Uterus (tissue), 4 donors: ENCODE results near the gene TRAF2. TPM values are rescaled to one million over a fixed set of nuclear protein-coding genes. Genes with fewer than 3 reads are reported as not detected.
A peak's percentile ranks its signal among the peaks of the same experiment; 100 is the strongest.

ENCODE experiments used
- DNase-seq, 2 donors: peaks; one replicate each; pipeline ENCODE4 v3.0.0-alpha.2; 2019 to 2020
- H3K27ac ChIP-seq, 2 donors: fragments of 200-600 bp; sonication (generic); 1 replicate in 1 of 2; 2 replicates in 1 of 2; pipeline ENCODE4 v1.5.1; 2016 to 2018
- H3K27me3 ChIP-seq, 2 donors: fragments of 200-600 bp; sonication (generic); one replicate each; pipeline ENCODE4 v1.5.1; 2018 to 2019; ENCODE audit warnings: control low read depth in 1 of 2
- H3K36me3 ChIP-seq, 2 donors: fragments of 200-600 bp; sonication (generic); one replicate each; pipeline ENCODE4 v1.5.1; 2019; ENCODE audit warnings: control low read depth in 1 of 2
- H3K4me1 ChIP-seq, 2 donors: fragments of 200-600 bp; sonication (generic); one replicate each; pipeline ENCODE4 v1.5.1; 2018 to 2019; ENCODE audit warnings: control low read depth in 1 of 2
- H3K4me3 ChIP-seq, 2 donors: fragments of 200-600 bp; sonication (generic); 1 replicate in 1 of 2; 2 replicates in 1 of 2; pipeline ENCODE4 v1.5.1; 2018 to 2019; ENCODE audit warnings: mild to moderate bottlenecking in 1 of 2
- H3K9me3 ChIP-seq, 2 donors: fragments of 200-600 bp; sonication (generic); one replicate each; pipeline ENCODE4 v1.5.1; 2019; ENCODE audit warnings: control low read depth in 1 of 2
- POLR2A ChIP-seq, 2 donors: fragments of 450-650 bp; IDR thresholded peaks; one replicate each; pipeline ENCODE4 v1.6.1; 2016; ENCODE audit warnings: antibody characterized with exemption in 2 of 2, mild to moderate bottlenecking in 1 of 2, moderate library complexity in 1 of 2
- intact Hi-C: fragments of 100-400 bp; cut with DNase I; formaldehyde crosslinking; loops from one replicate; pipeline ENCODE4 v1.15.1; 2023; ENCODE audit warnings: low total_unique reads
- microRNA-seq: library from miRNA; unstranded; fragments of <30 nt; microRNA quantifications from one replicate; pipeline ENCODE4, GENCODE V29; 2016; ENCODE audit warnings: borderline microRNAs expressed, borderline replicate concordance
- small RNA-seq: library from RNA; depleted of rRNA; stranded (forward); fragments of <200 nt; gene quantifications from one replicate; pipeline ENCODE3, GENCODE V24; 2016
- total RNA-seq, 4 donors: library from RNA; depleted of rRNA in 3 of 4; stranded (reverse); fragments of >200 nt in 3 of 4; gene quantifications; one replicate each; pipeline versions ENCODE4 v1.1.0 to v1.2.4, GENCODE V29; 2014 to 2023
- TF ChIP-seq, protein P1 (sequence below), 4 experiments: fragments of 200-600 bp in 2 of 4; fragments of 450-650 bp in 2 of 4; sonication (generic) in 2 of 4; IDR thresholded peaks; one replicate each; pipeline ENCODE4 v1.5.1; 2016 to 2019; ENCODE audit warnings: antibody characterized with exemption in 4 of 4, mild to moderate bottlenecking in 2 of 4, moderate library complexity in 1 of 4
- donor health status: DM: yes; HTN: yes; CAD: no.

The TRAF2 gene
- total RNA-seq, 4 donors from 2014 or later = 0.88 to 22.1 (median 11.9) TPM

DNA sequence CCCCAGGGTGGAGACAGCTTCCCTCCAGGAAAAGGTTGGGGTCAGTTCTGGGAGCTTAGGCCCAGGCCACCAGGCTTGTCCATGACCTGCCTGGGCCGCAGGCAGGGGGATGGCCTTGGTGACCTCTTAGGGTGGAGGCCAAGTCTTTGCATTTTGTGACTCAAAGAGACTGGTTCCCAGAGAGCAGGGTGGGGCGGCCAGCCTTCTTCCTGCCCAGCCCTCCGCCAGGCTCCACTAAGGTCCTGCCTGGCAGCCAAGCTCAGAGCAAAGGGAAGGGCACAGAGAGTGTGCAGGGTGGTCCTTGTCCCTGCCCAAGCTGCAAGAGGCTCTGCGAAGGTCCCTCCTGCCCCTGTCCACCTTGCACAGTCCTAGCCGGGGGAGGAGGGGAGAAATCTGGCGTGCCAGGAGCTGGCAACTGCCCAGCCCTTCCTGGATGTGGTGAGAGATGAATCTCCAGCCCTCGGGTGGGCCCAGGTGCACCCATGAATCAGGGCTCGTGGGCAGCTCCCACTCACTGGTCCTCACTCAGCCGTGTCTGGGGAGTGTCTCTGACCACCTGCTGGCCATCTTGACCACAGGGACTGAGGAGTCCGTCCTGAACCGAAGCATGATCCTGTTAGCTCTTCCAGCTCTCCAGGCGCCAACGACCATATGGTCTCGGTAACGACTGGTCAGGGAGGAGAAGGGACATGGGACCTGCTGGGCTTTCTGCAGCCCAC is 88.7 kb downstream of the TRAF2 start:
- Histone ChIP-seq H3K4me3 (no peak overlapping the region), H3K36me3 (no peaks in the 10 kb centered on the region), H3K27me3 (no peaks in the 10 kb centered on the region), H3K9me3 (no peaks in the 10 kb centered on the region), H3K4me1 (no peaks in the 10 kb centered on the region), H3K27ac (peak overlapping the region in 1 of 2 donors; percentile 49)
- intact Hi-C loops = no loop called here
- DNase-seq = no peak
- TF ChIP-seq POLR2A (IDR thresholded peaks at IDR 0.05) = no peak
- TF ChIP-seq, protein P1, sequence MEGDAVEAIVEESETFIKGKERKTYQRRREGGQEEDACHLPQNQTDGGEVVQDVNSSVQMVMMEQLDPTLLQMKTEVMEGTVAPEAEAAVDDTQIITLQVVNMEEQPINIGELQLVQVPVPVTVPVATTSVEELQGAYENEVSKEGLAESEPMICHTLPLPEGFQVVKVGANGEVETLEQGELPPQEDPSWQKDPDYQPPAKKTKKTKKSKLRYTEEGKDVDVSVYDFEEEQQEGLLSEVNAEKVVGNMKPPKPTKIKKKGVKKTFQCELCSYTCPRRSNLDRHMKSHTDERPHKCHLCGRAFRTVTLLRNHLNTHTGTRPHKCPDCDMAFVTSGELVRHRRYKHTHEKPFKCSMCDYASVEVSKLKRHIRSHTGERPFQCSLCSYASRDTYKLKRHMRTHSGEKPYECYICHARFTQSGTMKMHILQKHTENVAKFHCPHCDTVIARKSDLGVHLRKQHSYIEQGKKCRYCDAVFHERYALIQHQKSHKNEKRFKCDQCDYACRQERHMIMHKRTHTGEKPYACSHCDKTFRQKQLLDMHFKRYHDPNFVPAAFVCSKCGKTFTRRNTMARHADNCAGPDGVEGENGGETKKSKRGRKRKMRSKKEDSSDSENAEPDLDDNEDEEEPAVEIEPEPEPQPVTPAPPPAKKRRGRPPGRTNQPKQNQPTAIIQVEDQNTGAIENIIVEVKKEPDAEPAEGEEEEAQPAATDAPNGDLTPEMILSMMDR (IDR thresholded peaks at IDR 0.05) = no peak

GRCh38 chr9:136975644-136976043 is 89.3 kb downstream of the TRAF2 start:
- DNase-seq = no peak
- Histone ChIP-seq H3K36me3 (no peaks in the 10 kb centered on the region), H3K27me3 (no peaks in the 10 kb centered on the region), H3K9me3 (no peaks in the 10 kb centered on the region), H3K4me3 (no peak overlapping the region), H3K4me1 (no peaks in the 10 kb centered on the region), H3K27ac (peak overlapping the region; percentile 8 to 49)
- intact Hi-C loops = no loop called here
- TF ChIP-seq, protein P1 (IDR thresholded peaks at IDR 0.05) = no peak
- TF ChIP-seq POLR2A (IDR thresholded peaks at IDR 0.05) = no peak

Small RNA genes within 50 kb of the gene (microRNA-seq; reads per million reads assigned to microRNA genes)
- not detected for gene MIR4479

Small RNA genes within 50 kb of the gene (small RNA-seq; reads per million reads assigned to genes)
- gene MIR4479 = not detected

Other genes with a start within 250 kb of the TRAF2 start
- gene EGFL7, start 223.6 kb upstream of the TRAF2 start, total RNA-seq = 1,000 to 10,000 TPM in 1 of 4 donors, 100 to 1,000 TPM in 3; 119 to 1,791 (median 307) TPM
- 10 to 100 TPM; 22.7 to 45.1 (median 38.6) TPM for gene AGPAT2, start 199.1 kb upstream of the TRAF2 start, total RNA-seq
- gene DIPK1B, start 173.9 kb upstream of the TRAF2 start, total RNA-seq = 10 to 100 TPM in 3 of 4 donors, 1 to 10 TPM in 1; 3.2 to 26.3 (median 21.0) TPM
- gene LCN10, start 143.6 kb upstream of the TRAF2 start, total RNA-seq = 10 to 100 TPM in 3 of 4 donors, under 1 TPM in 1; 0.55 to 81.4 (median 20.4) TPM
- gene LCN6, start 138.0 kb upstream of the TRAF2 start, total RNA-seq = 100 to 1,000 TPM in 2 of 4 donors, 10 to 100 TPM in 1, 1 to 10 TPM in 1; 1.2 to 164 (median 89.7) TPM
- under 1 TPM in 1 of 4 donors, not detected in 3; 0.27 TPM for gene LCN8, start 128.3 kb upstream of the TRAF2 start, total RNA-seq
- not detected for gene LCN15, start 122.0 kb upstream of the TRAF2 start, total RNA-seq
- gene TMEM141, start 95.2 kb upstream of the TRAF2 start, total RNA-seq = 10 to 100 TPM in 3 of 4 donors, 1 to 10 TPM in 1; 3.5 to 48.9 (median 32.0) TPM
- 1 to 10 TPM in 2 of 4 donors, not detected in 2; 2.0 TPM for gene CCDC183, start 90.2 kb upstream of the TRAF2 start, total RNA-seq
- 10 to 100 TPM; 28.8 to 57.9 (median 39.6) TPM for gene RABL6, start 78.6 kb upstream of the TRAF2 start, total RNA-seq
- 1 to 10 TPM in 3 of 4 donors, not detected in 1; 1.3 to 3.6 (median 3.6) TPM for gene AJM1, start 44.0 kb upstream of the TRAF2 start, total RNA-seq
- gene PHPT1, start 37.1 kb upstream of the TRAF2 start, total RNA-seq = 10 to 100 TPM; 12.4 to 55.5 (median 31.4) TPM
- 1 to 10 TPM in 2 of 4 donors, under 1 TPM in 1, not detected in 1; 0.26 to 4.3 (median 4.2) TPM for gene MAMDC4, start 34.2 kb upstream of the TRAF2 start, total RNA-seq
- 100 to 1,000 TPM in 3 of 4 donors, 10 to 100 TPM in 1; 75.6 to 244 (median 144) TPM for gene EDF1, start 20.2 kb upstream of the TRAF2 start, total RNA-seq
- gene FBXW5, start 58.2 kb downstream of the TRAF2 start, total RNA-seq = 100 to 1,000 TPM in 1 of 4 donors, 10 to 100 TPM in 3; 67.4 to 111 (median 75.3) TPM
- not detected for gene C8G, start 58.7 kb downstream of the TRAF2 start, total RNA-seq
- 10 to 100 TPM in 2 of 4 donors, 1 to 10 TPM in 1, not detected in 1; 5.4 to 43.2 (median 10.3) TPM for gene LCN12, start 65.8 kb downstream of the TRAF2 start, total RNA-seq
- gene PTGDS, start 91.0 kb downstream of the TRAF2 start, total RNA-seq = 100 to 1,000 TPM in 1 of 4 donors, 10 to 100 TPM in 3; 13.5 to 116 (median 58.8) TPM
- 1 to 10 TPM in 1 of 4 donors, under 1 TPM in 3; under 0.01 to 6.9 (median 0.54) TPM for gene LCNL1, start 96.5 kb downstream of the TRAF2 start, total RNA-seq
- gene PAXX, start 105.9 kb downstream of the TRAF2 start, total RNA-seq = 10 to 100 TPM; 14.2 to 39.5 (median 18.8) TPM
- 1 to 10 TPM in 2 of 4 donors, not detected in 2; 1.5 TPM for gene CLIC3, start 110.1 kb downstream of the TRAF2 start, total RNA-seq
- 10 to 100 TPM; 24.8 to 36.9 (median 26.1) TPM for gene ABCA2, start 141.7 kb downstream of the TRAF2 start, total RNA-seq
- not detected for gene FUT7, start 145.6 kb downstream of the TRAF2 start, total RNA-seq
- gene NPDC1, start 159.7 kb downstream of the TRAF2 start, total RNA-seq = 100 to 1,000 TPM in 1 of 4 donors, 10 to 100 TPM in 3; 25.2 to 221 (median 59.2) TPM
- gene ENTPD2, start 167.5 kb downstream of the TRAF2 start, total RNA-seq = 10 to 100 TPM in 1 of 4 donors, 1 to 10 TPM in 1, not detected in 2; 2.4 to 11.5 TPM
- 1 to 10 TPM in 2 of 4 donors, under 1 TPM in 1, not detected in 1; 0.15 to 5.9 (median 1.0) TPM for gene SAPCD2, start 184.0 kb downstream of the TRAF2 start, total RNA-seq
- 10 to 100 TPM in 1 of 4 donors, 1 to 10 TPM in 2, under 1 TPM in 1; 0.51 to 13.8 (median 5.3) TPM for gene UAP1L1, start 191.0 kb downstream of the TRAF2 start, total RNA-seq
- gene MAN1B1, start 200.5 kb downstream of the TRAF2 start, total RNA-seq = 10 to 100 TPM; 32.9 to 65.0 (median 47.5) TPM
- 100 to 1,000 TPM in 1 of 4 donors, 10 to 100 TPM in 3; 23.2 to 100 (median 76.8) TPM for gene DPP7, start 228.2 kb downstream of the TRAF2 start, total RNA-seq